Osteoblast (primary cell): ENCODE results near the gene AKAP13. TPM values are rescaled to one million over a fixed set of nuclear protein-coding genes. Genes with fewer than 3 reads are reported as not detected.

Experiments used
- DNase-seq: peaks from one replicate; pipeline ENCODE4 v3.0.0; 2011; ENCODE audit warnings: low spot score, mixed read lengths; ENCODE audit not compliant: insufficient read length; ENCODE audit errors: missing footprints
- H2AFZ ChIP-seq: 2 replicates; pipeline ENCODE4 v1.6.0; 2011; ENCODE audit warnings: mild to moderate bottlenecking, low read length
- H3K27ac ChIP-seq: 2 replicates; pipeline ENCODE4 v1.5.1; 2011; ENCODE audit warnings: mild to moderate bottlenecking, low read depth, low read length, moderate library complexity
- H3K27me3 ChIP-seq: 2 replicates; pipeline ENCODE4 v1.6.0; 2012; ENCODE audit warnings: mild to moderate bottlenecking, control low read depth, inconsistent platforms, low read length, moderate library complexity; ENCODE audit not compliant: insufficient read depth
- H3K36me3 ChIP-seq: 2 replicates; pipeline ENCODE4 v1.5.1; 2011; ENCODE audit warnings: mild to moderate bottlenecking, low read length, control low read depth, moderate library complexity; ENCODE audit not compliant: insufficient read depth
- H3K4me1 ChIP-seq: 2 replicates; pipeline ENCODE4 v1.5.1; 2011; ENCODE audit warnings: mild to moderate bottlenecking, low read length, control low read depth, moderate library complexity; ENCODE audit not compliant: insufficient read depth
- H3K4me2 ChIP-seq: 2 replicates; pipeline ENCODE4 v1.6.0; 2011; ENCODE audit warnings: mild to moderate bottlenecking, low read length; ENCODE audit not compliant: insufficient read depth
- H3K4me3 ChIP-seq: fragments of 200-600 bp; sonication (generic); 3 replicates; pipeline ENCODE4 v1.5.1; 2012; ENCODE audit warnings: mild to moderate bottlenecking, low read length, inconsistent platforms; ENCODE audit not compliant: insufficient read depth
- H3K79me2 ChIP-seq: 2 replicates; pipeline ENCODE4 v1.6.0; 2012; ENCODE audit warnings: mild to moderate bottlenecking, low read length, control low read depth, inconsistent platforms; ENCODE audit not compliant: insufficient read depth
- H3K9me3 ChIP-seq: 2 replicates; pipeline ENCODE4 v1.5.1; 2011; ENCODE audit warnings: low read depth, low read length, control low read depth
- H4K20me1 ChIP-seq: 2 replicates; pipeline ENCODE4 v1.6.0; 2012; ENCODE audit warnings: mild to moderate bottlenecking, low read length, control low read depth; ENCODE audit not compliant: insufficient read depth
- CTCF ChIP-seq: IDR thresholded peaks from 2 replicates; pipeline ENCODE4 v1.5.1; 2011; ENCODE audit warnings: mild to moderate bottlenecking, low read depth, low read length, moderate library complexity; ENCODE audit errors: extremely low read depth
- total RNA-seq: library from RNA; depleted of rRNA; stranded (reverse); fragments of >200 nt; gene quantifications from 2 replicates; pipeline ENCODE4 v1.2.3, GENCODE V29; 2012

AKAP13 gene
- total RNA-seq, 1 donor: 77.1 TPM

GRCh38 chr15:85470563-85471271 lies 90.3 kb downstream of the AKAP13 start:
- Histone ChIP-seq H2AFZ (no peak overlapping the region), H3K4me1 (peaks cover 15% of the 10 kb centered on the region), H3K27me3 (no peaks in the 10 kb centered on the region), H3K79me2 (peaks cover 77% of the 10 kb centered on the region), H3K27ac (no peak overlapping the region), H4K20me1 (peaks cover 19% of the 10 kb centered on the region), H3K36me3 (no peaks in the 10 kb centered on the region), H3K9me3 (no peaks in the 10 kb centered on the region), H3K4me3 (no peak overlapping the region), H3K4me2 (no peak overlapping the region)
- no peak for DNase-seq
- no peak for TF ChIP-seq CTCF

DNA sequence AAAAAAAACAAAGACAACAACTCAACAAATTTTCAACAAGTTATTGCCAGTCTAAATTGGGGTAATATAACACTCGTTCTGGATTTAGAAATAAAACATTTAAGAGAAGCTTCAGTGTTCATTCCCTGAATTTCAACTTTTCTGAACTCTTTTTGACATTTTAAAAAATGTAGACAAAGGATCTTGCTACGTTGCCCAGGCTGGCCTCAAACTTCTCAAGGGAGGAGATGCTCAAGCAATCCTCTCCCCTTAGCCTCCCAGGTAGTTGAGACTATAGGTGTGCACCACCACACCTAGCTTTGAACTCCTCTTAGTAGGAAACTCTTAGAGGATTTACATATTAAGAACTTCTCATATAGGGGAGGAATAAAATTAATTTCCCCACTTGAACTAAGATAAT lies 91.9 kb downstream of the AKAP13 start:
- Histone ChIP-seq H3K27ac (no peak overlapping the region), H3K27me3 (no peaks in the 10 kb centered on the region), H3K4me2 (no peak overlapping the region), H3K79me2 (peaks cover 83% of the 10 kb centered on the region), H3K36me3 (no peaks in the 10 kb centered on the region), H3K9me3 (no peaks in the 10 kb centered on the region), H3K4me1 (peaks cover 19% of the 10 kb centered on the region), H2AFZ (no peak overlapping the region), H3K4me3 (no peak overlapping the region), H4K20me1 (peaks cover 19% of the 10 kb centered on the region)
- no peak for DNase-seq
- TF ChIP-seq CTCF: no peak

DNA sequence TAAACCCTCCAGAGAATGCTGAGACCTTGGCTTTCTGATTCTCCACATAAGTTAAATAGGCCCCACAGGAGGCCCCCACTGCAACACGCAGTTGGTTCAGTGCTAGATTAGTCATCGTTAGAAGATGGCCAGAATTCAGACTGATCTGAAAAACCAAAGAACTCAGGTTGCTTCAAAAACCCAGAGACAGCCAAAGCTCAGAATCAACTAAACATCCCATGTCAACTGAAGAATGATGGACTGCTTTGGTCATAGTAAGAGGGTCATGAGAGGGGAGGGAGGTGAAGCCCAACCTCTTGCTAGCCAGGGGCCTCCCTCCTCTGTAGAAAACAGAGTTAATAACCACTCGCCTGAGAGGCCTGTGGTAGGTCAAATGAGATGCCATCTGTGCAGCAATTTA lies 93.1 kb downstream of the AKAP13 start:
- Histone ChIP-seq H3K9me3 (no peaks in the 10 kb centered on the region), H3K4me1 (peaks cover 23% of the 10 kb centered on the region), H3K79me2 (peaks cover 77% of the 10 kb centered on the region), H3K27me3 (no peaks in the 10 kb centered on the region), H3K27ac (peak overlapping the region; percentile 18), H3K4me2 (peak overlapping the region; percentile 17), H2AFZ (no peak overlapping the region), H4K20me1 (peaks cover 17% of the 10 kb centered on the region), H3K4me3 (no peak overlapping the region), H3K36me3 (no peaks in the 10 kb centered on the region)
- no peak for TF ChIP-seq CTCF
- DNase-seq: no peak

DNA sequence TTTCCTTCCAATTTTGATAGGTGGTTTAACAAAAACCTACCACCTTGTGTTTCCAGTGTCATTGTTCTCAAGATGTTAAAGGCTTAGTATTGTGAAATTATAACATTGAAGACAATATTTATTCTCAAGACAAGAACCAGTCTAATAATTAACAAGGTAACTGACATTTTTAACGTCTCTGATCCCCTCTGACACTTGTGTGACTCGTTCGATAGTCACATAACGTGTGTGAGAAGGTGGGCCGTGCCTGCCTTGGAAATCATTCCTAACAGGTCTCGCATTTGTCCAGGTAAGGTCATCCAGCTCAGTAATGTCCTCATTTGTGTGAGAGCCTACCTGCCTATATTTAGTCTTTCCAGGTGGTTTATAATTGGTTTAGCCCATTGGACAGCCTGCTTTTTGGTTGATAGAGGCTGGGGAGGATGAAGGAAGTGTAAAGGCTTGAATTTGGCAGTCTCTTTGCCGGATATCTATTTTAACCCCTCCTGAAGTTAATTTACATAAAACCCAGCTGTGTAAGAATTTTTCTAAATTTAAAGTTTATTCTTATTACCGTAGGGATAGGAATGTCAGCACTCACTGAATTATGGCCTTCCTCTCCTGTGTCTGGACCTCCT lies 94.4 kb downstream of the AKAP13 start:
- Histone ChIP-seq H3K36me3 (no peaks in the 10 kb centered on the region), H4K20me1 (peaks cover 8% of the 10 kb centered on the region), H3K79me2 (peaks cover 74% of the 10 kb centered on the region), H3K4me2 (no peak overlapping the region), H3K4me1 (peaks cover 36% of the 10 kb centered on the region), H2AFZ (no peak overlapping the region), H3K27me3 (no peaks in the 10 kb centered on the region), H3K9me3 (no peaks in the 10 kb centered on the region), H3K27ac (no peak overlapping the region), H3K4me3 (no peak overlapping the region)
- DNase-seq: no peak
- no peak for TF ChIP-seq CTCF
